ENCODE measurements around the gene MYBBP1A. TPM values are rescaled to one million over a fixed set of nuclear protein-coding genes. Genes with fewer than 3 reads are reported as not detected.

MYBBP1A gene
- total and polyA plus RNA-seq, 2 of the 13 experiments (the other 11 are each of a cell fraction or from before 2014, with no cell fraction given) = 18.6 to 54.8 TPM

DNA sequence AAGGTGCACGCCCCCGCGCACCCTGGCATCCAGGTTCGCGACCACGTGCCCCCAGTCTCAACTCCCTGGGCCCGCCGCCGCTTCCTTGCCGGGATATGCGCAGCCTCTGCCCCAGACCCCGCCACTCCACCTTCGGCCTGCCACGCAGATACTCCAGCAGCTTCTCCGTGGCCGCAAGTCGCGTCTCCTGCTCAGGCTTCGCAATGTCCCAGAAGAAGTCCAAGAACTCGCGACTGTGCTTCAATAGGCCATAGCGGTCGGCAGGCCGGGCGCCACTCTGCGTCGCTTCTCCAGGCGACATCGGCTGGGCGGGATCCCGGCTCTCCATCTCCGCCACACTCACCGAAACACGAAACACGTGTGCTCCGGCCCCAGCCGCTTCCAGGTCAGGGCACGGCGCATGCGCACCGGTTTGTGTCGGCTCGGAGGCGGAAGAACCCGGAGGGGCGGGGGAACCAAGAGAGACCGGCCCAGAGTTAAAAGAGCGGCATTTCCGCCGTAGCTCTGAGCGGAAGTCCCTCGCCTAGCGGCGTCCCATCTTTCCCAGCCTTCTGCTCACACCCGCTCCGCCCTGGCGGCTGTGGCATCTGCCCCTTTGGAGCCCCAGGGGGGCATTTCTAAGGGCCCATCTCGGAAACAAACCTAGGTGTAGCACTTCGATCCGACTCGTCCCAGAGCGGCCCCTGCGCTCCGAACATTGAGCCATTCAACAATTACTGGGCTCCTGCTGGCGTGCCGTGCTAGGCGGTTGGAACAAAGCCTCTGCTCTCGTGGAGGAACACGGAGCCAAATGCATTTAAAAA is at the start of gene MYBBP1A (continued):
- no peak; the same call in 1 of the 2 replicates for TF ChIP-seq ZNF746 (CRISPR knock-in tag; IDR thresholded peaks at IDR 0.05)
- TF ChIP-seq, protein P1, sequence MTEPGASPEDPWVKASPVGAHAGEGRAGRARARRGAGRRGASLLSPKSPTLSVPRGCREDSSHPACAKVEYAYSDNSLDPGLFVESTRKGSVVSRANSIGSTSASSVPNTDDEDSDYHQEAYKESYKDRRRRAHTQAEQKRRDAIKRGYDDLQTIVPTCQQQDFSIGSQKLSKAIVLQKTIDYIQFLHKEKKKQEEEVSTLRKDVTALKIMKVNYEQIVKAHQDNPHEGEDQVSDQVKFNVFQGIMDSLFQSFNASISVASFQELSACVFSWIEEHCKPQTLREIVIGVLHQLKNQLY (CRISPR knock-in tag; IDR thresholded peaks at IDR 0.05) = no peak; the same call in 1 of the 2 replicates
- no peak for TF ChIP-seq FOXA1 (IDR thresholded peaks at IDR 0.05)
- TF ChIP-seq FOXA1 (CRISPR knock-in tag; IDR thresholded peaks at IDR 0.05) = no peak
- TF ChIP-seq ZNF891 (CRISPR knock-in tag; IDR thresholded peaks at IDR 0.05) = peak; percentile 64; the same call in 1 of the 2 replicates
- no peak for TF ChIP-seq ZKSCAN8 (CRISPR knock-in tag; IDR thresholded peaks at IDR 0.05; ENCODE audit: borderline replicate concordance)
- no peak for TF ChIP-seq SYNCRIP (IDR thresholded peaks at IDR 0.05; ENCODE audit: insufficient read depth, low read depth, low read length)
- no peak for TF ChIP-seq SMARCE1 (IDR thresholded peaks at IDR 0.05; ENCODE audit: borderline replicate concordance)
- TF ChIP-seq, protein P2, sequence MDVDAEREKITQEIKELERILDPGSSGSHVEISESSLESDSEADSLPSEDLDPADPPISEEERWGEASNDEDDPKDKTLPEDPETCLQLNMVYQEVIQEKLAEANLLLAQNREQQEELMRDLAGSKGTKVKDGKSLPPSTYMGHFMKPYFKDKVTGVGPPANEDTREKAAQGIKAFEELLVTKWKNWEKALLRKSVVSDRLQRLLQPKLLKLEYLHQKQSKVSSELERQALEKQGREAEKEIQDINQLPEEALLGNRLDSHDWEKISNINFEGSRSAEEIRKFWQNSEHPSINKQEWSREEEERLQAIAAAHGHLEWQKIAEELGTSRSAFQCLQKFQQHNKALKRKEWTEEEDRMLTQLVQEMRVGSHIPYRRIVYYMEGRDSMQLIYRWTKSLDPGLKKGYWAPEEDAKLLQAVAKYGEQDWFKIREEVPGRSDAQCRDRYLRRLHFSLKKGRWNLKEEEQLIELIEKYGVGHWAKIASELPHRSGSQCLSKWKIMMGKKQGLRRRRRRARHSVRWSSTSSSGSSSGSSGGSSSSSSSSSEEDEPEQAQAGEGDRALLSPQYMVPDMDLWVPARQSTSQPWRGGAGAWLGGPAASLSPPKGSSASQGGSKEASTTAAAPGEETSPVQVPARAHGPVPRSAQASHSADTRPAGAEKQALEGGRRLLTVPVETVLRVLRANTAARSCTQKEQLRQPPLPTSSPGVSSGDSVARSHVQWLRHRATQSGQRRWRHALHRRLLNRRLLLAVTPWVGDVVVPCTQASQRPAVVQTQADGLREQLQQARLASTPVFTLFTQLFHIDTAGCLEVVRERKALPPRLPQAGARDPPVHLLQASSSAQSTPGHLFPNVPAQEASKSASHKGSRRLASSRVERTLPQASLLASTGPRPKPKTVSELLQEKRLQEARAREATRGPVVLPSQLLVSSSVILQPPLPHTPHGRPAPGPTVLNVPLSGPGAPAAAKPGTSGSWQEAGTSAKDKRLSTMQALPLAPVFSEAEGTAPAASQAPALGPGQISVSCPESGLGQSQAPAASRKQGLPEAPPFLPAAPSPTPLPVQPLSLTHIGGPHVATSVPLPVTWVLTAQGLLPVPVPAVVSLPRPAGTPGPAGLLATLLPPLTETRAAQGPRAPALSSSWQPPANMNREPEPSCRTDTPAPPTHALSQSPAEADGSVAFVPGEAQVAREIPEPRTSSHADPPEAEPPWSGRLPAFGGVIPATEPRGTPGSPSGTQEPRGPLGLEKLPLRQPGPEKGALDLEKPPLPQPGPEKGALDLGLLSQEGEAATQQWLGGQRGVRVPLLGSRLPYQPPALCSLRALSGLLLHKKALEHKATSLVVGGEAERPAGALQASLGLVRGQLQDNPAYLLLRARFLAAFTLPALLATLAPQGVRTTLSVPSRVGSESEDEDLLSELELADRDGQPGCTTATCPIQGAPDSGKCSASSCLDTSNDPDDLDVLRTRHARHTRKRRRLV (CRISPR knock-in tag; IDR thresholded peaks at IDR 0.05) = peak; percentile 93; the same call in 1 of the 2 replicates
- TF ChIP-seq, protein P3, sequence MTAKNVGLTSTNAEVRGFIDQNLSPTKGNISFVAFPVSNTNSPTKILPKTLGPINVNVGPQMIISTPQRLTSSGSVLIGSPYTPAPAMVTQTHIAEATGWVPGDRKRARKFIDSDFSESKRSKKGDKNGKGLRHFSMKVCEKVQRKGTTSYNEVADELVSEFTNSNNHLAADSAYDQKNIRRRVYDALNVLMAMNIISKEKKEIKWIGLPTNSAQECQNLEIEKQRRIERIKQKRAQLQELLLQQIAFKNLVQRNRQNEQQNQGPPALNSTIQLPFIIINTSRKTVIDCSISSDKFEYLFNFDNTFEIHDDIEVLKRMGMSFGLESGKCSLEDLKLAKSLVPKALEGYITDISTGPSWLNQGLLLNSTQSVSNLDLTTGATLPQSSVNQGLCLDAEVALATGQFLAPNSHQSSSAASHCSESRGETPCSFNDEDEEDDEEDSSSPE (CRISPR knock-in tag; IDR thresholded peaks at IDR 0.05) = peak; percentile 78
- TF ChIP-seq FOXK1 (CRISPR knock-in tag; IDR thresholded peaks at IDR 0.05; ENCODE audit: borderline replicate concordance, low read depth) = peak; percentile 78; the same call in 1 of the 2 replicates
- TF ChIP-seq NFATC3 (CRISPR knock-in tag; IDR thresholded peaks at IDR 0.05) = no peak
- 0 out of 2 replicates have a peak, but pooled peaks have one; percentile 32 for TF ChIP-seq ZNF614 (CRISPR knock-in tag; IDR thresholded peaks at IDR 0.05; ENCODE audit: borderline replicate concordance)
- TF ChIP-seq KDM1A (CRISPR knock-in tag; IDR thresholded peaks at IDR 0.05) = no peak
- no peak for TF ChIP-seq HMGA1 (CRISPR knock-in tag; conservative IDR thresholded peaks at IDR 0.05)
- TF ChIP-seq JUND (CRISPR knock-in tag; IDR thresholded peaks at IDR 0.05) = no peak
- TF ChIP-seq, protein P4, sequence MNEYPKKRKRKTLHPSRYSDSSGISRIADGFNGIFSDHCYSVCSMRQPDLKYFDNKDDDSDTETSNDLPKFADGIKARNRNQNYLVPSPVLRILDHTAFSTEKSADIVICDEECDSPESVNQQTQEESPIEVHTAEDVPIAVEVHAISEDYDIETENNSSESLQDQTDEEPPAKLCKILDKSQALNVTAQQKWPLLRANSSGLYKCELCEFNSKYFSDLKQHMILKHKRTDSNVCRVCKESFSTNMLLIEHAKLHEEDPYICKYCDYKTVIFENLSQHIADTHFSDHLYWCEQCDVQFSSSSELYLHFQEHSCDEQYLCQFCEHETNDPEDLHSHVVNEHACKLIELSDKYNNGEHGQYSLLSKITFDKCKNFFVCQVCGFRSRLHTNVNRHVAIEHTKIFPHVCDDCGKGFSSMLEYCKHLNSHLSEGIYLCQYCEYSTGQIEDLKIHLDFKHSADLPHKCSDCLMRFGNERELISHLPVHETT (CRISPR knock-in tag; conservative IDR thresholded peaks at IDR 0.05) = no peak; the same call in 1 of the 2 replicates
- TF ChIP-seq, protein P5, sequence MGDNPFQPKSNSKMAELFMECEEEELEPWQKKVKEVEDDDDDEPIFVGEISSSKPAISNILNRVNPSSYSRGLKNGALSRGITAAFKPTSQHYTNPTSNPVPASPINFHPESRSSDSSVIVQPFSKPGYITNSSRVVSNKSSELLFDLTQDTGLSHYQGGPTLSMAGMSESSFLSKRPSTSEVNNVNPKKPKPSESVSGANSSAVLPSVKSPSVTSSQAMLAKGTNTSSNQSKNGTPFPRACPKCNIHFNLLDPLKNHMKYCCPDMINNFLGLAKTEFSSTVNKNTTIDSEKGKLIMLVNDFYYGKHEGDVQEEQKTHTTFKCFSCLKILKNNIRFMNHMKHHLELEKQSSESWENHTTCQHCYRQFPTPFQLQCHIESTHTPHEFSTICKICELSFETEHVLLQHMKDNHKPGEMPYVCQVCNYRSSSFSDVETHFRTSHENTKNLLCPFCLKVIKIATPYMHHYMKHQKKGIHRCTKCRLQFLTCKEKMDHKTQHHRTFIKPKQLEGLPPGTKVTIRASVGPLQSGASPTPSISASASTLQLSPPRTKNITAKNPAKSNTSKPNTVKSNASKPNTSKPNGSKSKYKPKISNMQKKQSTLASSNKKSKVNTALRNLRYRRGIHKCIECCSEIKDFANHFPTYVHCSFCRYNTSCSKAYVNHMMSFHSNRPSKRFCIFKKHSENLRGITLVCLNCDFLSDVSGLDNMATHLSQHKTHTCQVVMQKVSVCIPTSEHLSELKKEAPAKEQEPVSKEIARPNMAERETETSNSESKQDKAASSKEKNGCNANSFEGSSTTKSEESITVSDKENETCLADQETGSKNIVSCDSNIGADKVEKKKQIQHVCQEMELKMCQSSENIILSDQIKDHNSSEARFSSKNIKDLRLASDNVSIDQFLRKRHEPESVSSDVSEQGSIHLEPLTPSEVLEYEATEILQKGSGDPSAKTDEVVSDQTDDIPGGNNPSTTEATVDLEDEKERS (CRISPR knock-in tag; IDR thresholded peaks at IDR 0.05) = peak; percentile 68; the same call in 1 of the 2 replicates
